T-helper 2 cell treated with Interferon-gamma antibody and Interleukin-4, amounts not matched to agents 5 μg/mL and 100 μg/mL, for 36 hours (primary cell): Measurements from ENCODE around the gene TBC1D17.

Experiments
- DNase-seq: peaks from one replicate; pipeline ENCODE4 v3.0.0; 2021; ENCODE audit warnings: low spot score
- H3K27ac Mint-ChIP-seq: one replicate; pipeline ENCODE4 v1.8.0; 2021; ENCODE audit warnings: mild to moderate bottlenecking, mixed read lengths
- H3K27me3 Mint-ChIP-seq: one replicate; pipeline ENCODE4 v1.8.0; 2021; ENCODE audit warnings: low read depth, mixed read lengths
- H3K36me3 Mint-ChIP-seq: one replicate; pipeline ENCODE4 v1.8.0; 2021; ENCODE audit warnings: low read depth, mixed read lengths
- H3K4me1 Mint-ChIP-seq: one replicate; pipeline ENCODE4 v1.8.0; 2021; ENCODE audit warnings: low read depth, mixed read lengths
- H3K4me3 Mint-ChIP-seq: one replicate; pipeline ENCODE4 v1.8.0; 2022; ENCODE audit warnings: mild to moderate bottlenecking, moderate library complexity, mixed read lengths
- H3K9me3 Mint-ChIP-seq: one replicate; pipeline ENCODE4 v1.8.0; 2021; ENCODE audit warnings: mixed read lengths

TBC1D17 gene

GRCh38 chr19:49877020-49877878 is at the start of gene TBC1D17, which contains the start of gene AKT1S1:
TSS of gene TBC1D17 (plus strand) at chr19:49877702. CDS start at chr19:49877724, 22 bp downstream.
TSS of gene AKT1S1 (minus strand) at chr19:49877355. CDS start at chr19:49873295, 4,060 bp downstream.
- peak; percentile 100 for DNase-seq
- Mint-ChIP-seq H3K4me3 (no peak within 1 kb of the TSS), H3K9me3 (no peaks in the 10 kb centered on the region), H3K27me3 (no peaks in the 10 kb centered on the region), H3K4me1 (peaks cover 19% of the 10 kb centered on the region), H3K27ac (no peak within 1 kb of the TSS), H3K36me3 (peaks cover 17% of the 10 kb centered on the region)

- H3K4me3 Mint-ChIP-seq, result no peak overlapping the region
Observed at GRCh38 chr19:49829200-49829599, 48.3 kb upstream of the TBC1D17 start.

GRCh38 chr19:49829721-49830120 is 47.8 kb upstream of the TBC1D17 start:
- Mint-ChIP-seq H3K9me3 (no peaks in the 10 kb centered on the region), H3K27me3 (no peaks in the 10 kb centered on the region), H3K4me1 (peaks cover 7% of the 10 kb centered on the region), H3K27ac (no peak overlapping the region), H3K36me3 (peaks cover 21% of the 10 kb centered on the region), H3K4me3 (no peak overlapping the region)
- no peak for DNase-seq

More at GRCh38 chr19:49829200-49829599, 48.3 kb upstream of the TBC1D17 start:
- H3K36me3 Mint-ChIP-seq, result peaks cover 19% of the 10 kb centered on the region
- H3K9me3 Mint-ChIP-seq, result no peaks in the 10 kb centered on the region
- no peaks in the 10 kb centered on the region for H3K27me3 Mint-ChIP-seq
- DNase-seq, result no peak
- peaks cover 7% of the 10 kb centered on the region for H3K4me1 Mint-ChIP-seq
- no peak overlapping the region for H3K27ac Mint-ChIP-seq

- Mint-ChIP-seq H3K9me3 (no peaks in the 10 kb centered on the region), H3K4me3 (no peak overlapping the region), H3K36me3 (peaks cover 26% of the 10 kb centered on the region), H3K27me3 (no peaks in the 10 kb centered on the region), H3K4me1 (peaks cover 7% of the 10 kb centered on the region), H3K27ac (no peak overlapping the region)
- no peak for DNase-seq
Observed at GRCh38 chr19:49830766-49831165, 46.7 kb upstream of the TBC1D17 start.

- H3K9me3 Mint-ChIP-seq, result no peaks in the 10 kb centered on the region
- H3K4me3 Mint-ChIP-seq, result no peak overlapping the region
- H3K27ac Mint-ChIP-seq, result no peak overlapping the region
- H3K4me1 Mint-ChIP-seq, result peaks cover 7% of the 10 kb centered on the region
- H3K36me3 Mint-ChIP-seq, result peaks cover 24% of the 10 kb centered on the region
- no peak for DNase-seq
- no peaks in the 10 kb centered on the region for H3K27me3 Mint-ChIP-seq
Observed at GRCh38 chr19:49831592-49831991, 45.9 kb upstream of the TBC1D17 start.

GRCh38 chr19:49832556-49832955 is 44.9 kb upstream of the TBC1D17 start:
- peaks cover 7% of the 10 kb centered on the region for H3K4me1 Mint-ChIP-seq
- peaks cover 28% of the 10 kb centered on the region for H3K36me3 Mint-ChIP-seq
- no peaks in the 10 kb centered on the region for H3K27me3 Mint-ChIP-seq
- no peak for DNase-seq
- H3K9me3 Mint-ChIP-seq, result no peaks in the 10 kb centered on the region
- no peak overlapping the region for H3K4me3 Mint-ChIP-seq
- no peak overlapping the region for H3K27ac Mint-ChIP-seq

GRCh38 chr19:49833599-49833998 is 43.9 kb upstream of the TBC1D17 start:
- Mint-ChIP-seq H3K4me1 (peaks cover 7% of the 10 kb centered on the region), H3K9me3 (no peaks in the 10 kb centered on the region), H3K4me3 (no peak overlapping the region), H3K27me3 (no peaks in the 10 kb centered on the region), H3K27ac (no peak overlapping the region), H3K36me3 (peaks cover 32% of the 10 kb centered on the region)
- no peak for DNase-seq

GRCh38 chr19:49835562-49835961 is 41.9 kb upstream of the TBC1D17 start:
- no peak overlapping the region for H3K27ac Mint-ChIP-seq
- H3K36me3 Mint-ChIP-seq, result peaks cover 39% of the 10 kb centered on the region
- DNase-seq, result no peak
- no peak overlapping the region for H3K4me3 Mint-ChIP-seq
- no peaks in the 10 kb centered on the region for H3K27me3 Mint-ChIP-seq
- H3K9me3 Mint-ChIP-seq, result no peaks in the 10 kb centered on the region
- H3K4me1 Mint-ChIP-seq, result peaks cover 7% of the 10 kb centered on the region

- Mint-ChIP-seq H3K27me3 (no peaks in the 10 kb centered on the region), H3K4me3 (no peak overlapping the region), H3K27ac (no peak overlapping the region), H3K36me3 (peaks cover 38% of the 10 kb centered on the region), H3K9me3 (no peaks in the 10 kb centered on the region), H3K4me1 (peaks cover 7% of the 10 kb centered on the region)
- DNase-seq, result no peak
Observed at GRCh38 chr19:49836176-49837008, 41.1 kb upstream of the TBC1D17 start.

- no peak for DNase-seq
- Mint-ChIP-seq H3K36me3 (peaks cover 34% of the 10 kb centered on the region), H3K9me3 (no peaks in the 10 kb centered on the region), H3K27ac (no peak overlapping the region), H3K4me1 (peaks cover 7% of the 10 kb centered on the region), H3K4me3 (no peak overlapping the region), H3K27me3 (no peaks in the 10 kb centered on the region)
Observed at GRCh38 chr19:49837009-49837310, 40.5 kb upstream of the TBC1D17 start.

GRCh38 chr19:49837425-49837824 is 40.1 kb upstream of the TBC1D17 start:
- Mint-ChIP-seq H3K27me3 (no peaks in the 10 kb centered on the region), H3K27ac (peak overlapping the region; percentile 12), H3K4me3 (no peak overlapping the region), H3K36me3 (peaks cover 33% of the 10 kb centered on the region), H3K4me1 (peaks cover 3% of the 10 kb centered on the region), H3K9me3 (no peaks in the 10 kb centered on the region)
- no peak for DNase-seq

- DNase-seq, result no peak
- H3K27ac Mint-ChIP-seq, result no peak overlapping the region
- H3K27me3 Mint-ChIP-seq, result no peaks in the 10 kb centered on the region
- peaks cover 24% of the 10 kb centered on the region for H3K36me3 Mint-ChIP-seq
- no peaks in the 10 kb centered on the region for H3K4me1 Mint-ChIP-seq
- no peaks in the 10 kb centered on the region for H3K9me3 Mint-ChIP-seq
- no peak overlapping the region for H3K4me3 Mint-ChIP-seq
Observed at GRCh38 chr19:49838885-49839588, 38.5 kb upstream of the TBC1D17 start.

- H3K36me3 Mint-ChIP-seq, result peaks cover 22% of the 10 kb centered on the region
- no peak for DNase-seq
- H3K27me3 Mint-ChIP-seq, result no peaks in the 10 kb centered on the region
- no peak overlapping the region for H3K4me3 Mint-ChIP-seq
- no peaks in the 10 kb centered on the region for H3K9me3 Mint-ChIP-seq
- H3K27ac Mint-ChIP-seq, result no peak overlapping the region
- no peaks in the 10 kb centered on the region for H3K4me1 Mint-ChIP-seq
Observed at GRCh38 chr19:49839713-49840112, 37.8 kb upstream of the TBC1D17 start.

- H3K27me3 Mint-ChIP-seq, result no peaks in the 10 kb centered on the region
- H3K4me3 Mint-ChIP-seq, result no peak overlapping the region
- H3K36me3 Mint-ChIP-seq, result peaks cover 17% of the 10 kb centered on the region
- DNase-seq, result no peak
- H3K27ac Mint-ChIP-seq, result no peak overlapping the region
- no peaks in the 10 kb centered on the region for H3K4me1 Mint-ChIP-seq
- no peaks in the 10 kb centered on the region for H3K9me3 Mint-ChIP-seq
Observed at GRCh38 chr19:49840321-49840720, 37.2 kb upstream of the TBC1D17 start.
